HEK293T (cell line): ENCODE data around the gene AJM1.

Experiments
- CTCF ChIA-PET: fragments of 350-600 bp; formaldehyde crosslinking; extraction: SDS; loops from one replicate; lab custom pipeline; 2021; ENCODE audit warnings: antibody characterized with exemption, inconsistent platforms; lab: Yijun Ruan, JAX
- POLR2A ChIA-PET: fragments of 350-600 bp; formaldehyde crosslinking; extraction: SDS; loops from one replicate; lab custom pipeline; 2020; ENCODE audit warnings: antibody characterized with exemption, inconsistent platforms; lab: Yijun Ruan, JAX
- DNase-seq: peaks from one replicate; pipeline ENCODE4 v3.0.0; 2012; ENCODE audit warnings: mixed read lengths; ENCODE audit errors: extremely low spot score
- ARNT ChIP-seq: fragments of 450-650 bp; IDR thresholded peaks from 2 replicates; pipeline ENCODE4 v1.6.1; 2017; ENCODE audit warnings: mild to moderate bottlenecking
- BHLHE40 ChIP-seq: fragments of 450-650 bp; IDR thresholded peaks from 2 replicates; pipeline ENCODE4 v1.6.1; 2016; ENCODE audit warnings: mild to moderate bottlenecking, moderate library complexity, borderline replicate concordance
- CTBP1 ChIP-seq: fragments of 450-650 bp; IDR thresholded peaks from 2 replicates; pipeline ENCODE4 v1.6.1; 2016; ENCODE audit warnings: borderline replicate concordance
- ELF4 ChIP-seq: fragments of 450-650 bp; IDR thresholded peaks from 2 replicates; pipeline ENCODE4 v1.6.1; 2017; ENCODE audit warnings: antibody characterized with exemption
- FOXA1 ChIP-seq: fragments of 450-650 bp; IDR thresholded peaks from 2 replicates; pipeline ENCODE4 v1.6.1; 2016; ENCODE audit warnings: mild to moderate bottlenecking
- FOXK2 ChIP-seq: fragments of 450-650 bp; IDR thresholded peaks from 2 replicates; pipeline ENCODE4 v1.6.1; 2016; ENCODE audit warnings: mild to moderate bottlenecking
- FOXM1 ChIP-seq: fragments of 450-650 bp; IDR thresholded peaks from 2 replicates; pipeline ENCODE4 v1.6.1; 2017; ENCODE audit warnings: mild to moderate bottlenecking, borderline replicate concordance
- HDGF ChIP-seq: fragments of 450-650 bp; IDR thresholded peaks from 2 replicates; pipeline ENCODE4 v1.6.1; 2017; ENCODE audit warnings: antibody characterized with exemption, borderline replicate concordance
- L3MBTL2 ChIP-seq: fragments of 450-650 bp; conservative IDR thresholded peaks from 2 replicates; pipeline ENCODE4 v1.6.1; 2016; ENCODE audit warnings: mild to moderate bottlenecking
- LEF1 ChIP-seq: fragments of 450-650 bp; IDR thresholded peaks from 2 replicates; pipeline ENCODE4 v1.6.1; 2017; ENCODE audit warnings: mild to moderate bottlenecking, borderline replicate concordance
- NFRKB ChIP-seq: fragments of 450-650 bp; IDR thresholded peaks from 2 replicates; pipeline ENCODE4 v1.6.1; 2016; ENCODE audit warnings: mild to moderate bottlenecking, moderate library complexity
- PKNOX1 ChIP-seq: fragments of 450-650 bp; IDR thresholded peaks from 2 replicates; pipeline ENCODE4 v1.6.1; 2016
- SP1 ChIP-seq: fragments of 450-650 bp; IDR thresholded peaks from 2 replicates; pipeline ENCODE4 v1.6.1; 2017
- SUZ12 ChIP-seq: fragments of 450-650 bp; IDR thresholded peaks from 2 replicates; pipeline ENCODE4 v1.6.1; 2016; ENCODE audit warnings: mild to moderate bottlenecking
- TARDBP ChIP-seq: fragments of 450-650 bp; IDR thresholded peaks from 2 replicates; pipeline ENCODE4 v1.6.1; 2016
- ZNF384 ChIP-seq: fragments of 450-650 bp; IDR thresholded peaks from 2 replicates; pipeline ENCODE4 v1.6.1; 2016

AJM1 gene

GRCh38 chr9:136849038-136849959 lies 7.0 kb downstream of the AJM1 start, which contains the start of gene PHPT1:
PHPT1 (plus strand) TSS chr9:136849409; CDS start chr9:136849431, 22 bp downstream.
- no peak for TF ChIP-seq PKNOX1
- no peak for TF ChIP-seq NFRKB
- no peak for TF ChIP-seq CTBP1
- TF ChIP-seq L3MBTL2 = peak; percentile 81
- no peak for TF ChIP-seq LEF1
- no peak for TF ChIP-seq HDGF
- no peak for TF ChIP-seq TARDBP
- peak; percentile 97 for DNase-seq
- ChIA-PET POLR2A (interaction anchor here (1.5 kb wide), 1 partner anchor 32 kb away, joined by 3 read pairs; no protein-coding TSS in a partner anchor), CTCF (interaction anchor here (1.3 kb wide), 1 partner anchor 180 kb away, joined by 3 read pairs; no protein-coding TSS in a partner anchor)

DNA sequence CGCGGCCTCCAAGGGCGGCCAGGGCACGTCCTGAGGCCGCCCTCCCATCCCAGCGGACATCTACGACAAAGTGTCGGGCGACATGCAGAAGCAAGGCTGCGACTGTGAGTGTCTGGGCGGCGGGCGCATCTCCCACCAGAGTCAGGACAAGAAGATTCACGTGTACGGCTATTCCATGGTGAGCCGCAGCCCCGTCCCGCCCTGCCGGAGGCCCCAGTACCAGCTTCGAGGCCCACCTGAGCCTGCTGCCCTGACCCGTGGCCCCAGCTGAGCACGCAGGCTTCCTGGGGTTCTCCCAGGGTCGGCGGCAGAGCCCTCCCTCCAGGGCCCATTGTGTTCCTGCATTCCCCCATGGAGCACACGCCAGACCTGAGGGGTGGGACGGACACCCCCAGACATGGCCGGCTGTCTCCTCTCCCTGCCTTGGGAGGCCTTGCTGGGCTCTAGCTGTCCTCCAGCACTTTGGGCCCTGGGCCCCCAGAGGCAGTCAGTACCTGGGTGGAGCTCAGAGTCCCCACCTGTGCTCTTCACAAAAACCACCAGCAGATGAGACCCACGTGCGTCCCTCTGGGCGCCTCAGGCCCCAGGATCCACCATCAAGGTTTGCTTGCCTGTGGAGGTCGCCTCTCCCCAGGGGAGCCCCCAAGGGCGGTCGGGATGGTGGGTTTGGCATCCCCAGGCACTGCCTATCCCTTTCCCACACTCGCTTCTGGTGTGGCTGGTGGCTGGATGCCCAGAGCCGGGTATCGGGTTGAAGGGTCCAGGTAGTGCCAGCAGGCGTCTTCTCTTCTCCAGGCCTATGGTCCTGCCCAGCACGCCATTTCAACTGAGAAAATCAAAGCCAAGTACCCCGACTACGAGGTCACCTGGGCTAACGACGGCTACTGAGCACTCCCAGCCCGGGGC lies 7.9 kb downstream of the AJM1 start:
- POLR2A ChIA-PET = interaction anchor here (1.5 to 1.8 kb wide), 2 partner anchors 16 to 32 kb away, joined by 3 to 6 read pairs; partner anchors contain the start of gene EDF1
- CTCF ChIA-PET = no interaction called here
- no peak for DNase-seq
- TF ChIP-seq ELF4 = no peak
- TF ChIP-seq ZNF384 = no peak
- no peak for TF ChIP-seq BHLHE40
- no peak for TF ChIP-seq SP1
- TF ChIP-seq ARNT = no peak
- TF ChIP-seq FOXK2 = no peak
- no peak for TF ChIP-seq PKNOX1

GRCh38 chr9:136850866-136851775 lies 8.8 kb downstream of the AJM1 start:
- POLR2A ChIA-PET = interaction anchor here (1.5 to 1.8 kb wide), 2 partner anchors 15 to 31 kb away, joined by 3 to 6 read pairs; partner anchors contain the start of gene EDF1
- no peak for DNase-seq
- CTCF ChIA-PET = no interaction called here
- TF ChIP-seq L3MBTL2 (no peak), FOXK2 (no peak), ELF4 (no peak), ZNF384 (no peak), TARDBP (no peak), SUZ12 (no peak), PKNOX1 (no peak), BHLHE40 (no peak), FOXA1 (no peak), HDGF (no peak)

DNA sequence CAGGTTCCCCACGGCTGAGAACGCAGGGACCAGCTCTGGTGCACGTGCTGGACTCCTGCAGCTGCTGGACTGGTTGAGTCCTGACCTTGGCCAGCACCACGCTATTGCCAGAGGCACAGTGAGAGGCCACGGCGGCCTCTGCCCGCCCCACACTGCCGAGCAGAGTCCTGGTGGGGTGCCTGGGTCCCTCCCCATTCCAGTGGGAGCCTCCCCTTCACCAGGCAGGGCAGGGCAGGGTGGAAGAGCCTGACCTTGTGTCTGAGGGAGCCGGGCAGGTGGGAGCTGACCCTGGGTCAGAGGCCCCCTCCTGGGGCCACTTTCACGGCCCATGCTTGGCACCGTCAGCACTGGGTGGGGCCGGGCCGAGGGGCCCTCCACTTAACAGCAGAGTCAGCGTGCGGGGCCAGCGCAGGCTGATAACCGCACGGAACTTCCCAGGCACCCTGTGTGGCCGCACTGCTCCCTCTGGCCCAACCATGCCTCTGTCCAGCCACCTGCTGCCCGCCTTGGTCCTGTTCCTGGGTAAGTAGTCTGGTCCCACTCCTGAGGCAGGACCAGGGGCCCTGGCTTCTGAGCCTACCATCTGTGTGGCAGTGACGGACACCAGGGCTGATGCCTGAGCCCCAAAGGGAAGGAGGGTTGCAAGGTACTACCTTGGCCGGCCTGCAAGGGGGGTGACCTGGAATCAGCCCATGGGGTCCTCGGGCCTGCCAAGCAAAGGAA lies 9.8 kb downstream of the AJM1 start, which contains the start of gene MAMDC4:
Gene MAMDC4 (plus strand): TSS at position 406 of the 723 bp plus-strand sequence. CDS start 71 bp downstream, at position 477.
- DNase-seq = no peak
- TF ChIP-seq FOXA1 = no peak
- TF ChIP-seq BHLHE40 = no peak
- no peak for TF ChIP-seq FOXM1
- no peak for TF ChIP-seq CTBP1
- TF ChIP-seq TARDBP = no peak
- ChIA-PET CTCF (no interaction called here), POLR2A (interaction anchor here (1.2 to 1.8 kb wide), 2 partner anchors 14 kb away, joined by 3 to 6 read pairs; partner anchors contain the start of gene EDF1)
